DND-41 (cell line): Measurements from ENCODE around the gene MT3.
A peak's percentile ranks its signal among the peaks of the same experiment; 100 is the strongest.

Source experiments
- ATAC-seq: fragments of 200-7000 bp; cut with Tn5 transposase; 3 replicates; pipeline ENCODE4 v1.9.1; 2021; ENCODE audit warnings: low read depth; ENCODE audit not compliant: insufficient read depth
- DNase-seq: peaks from one replicate; pipeline ENCODE4 v3.0.0-alpha.2; 2020
- H2AFZ ChIP-seq: 2 replicates; pipeline ENCODE4 v1.6.0; 2012; ENCODE audit warnings: low read depth, low read length
- H3K27ac ChIP-seq: 2 replicates; pipeline ENCODE4 v1.5.1; 2012; ENCODE audit warnings: low read length, inconsistent platforms
- H3K27me3 ChIP-seq: fragments of 200-600 bp; sonication (generic); 2 replicates; pipeline ENCODE4 v1.6.0; 2012; ENCODE audit warnings: low read length, mild to moderate bottlenecking, inconsistent platforms; ENCODE audit not compliant: insufficient read depth, poor library complexity
- H3K36me3 ChIP-seq: 2 replicates; pipeline ENCODE4 v1.5.1; 2012; ENCODE audit warnings: low read length, inconsistent platforms; ENCODE audit not compliant: insufficient read depth
- H3K4me1 ChIP-seq: 2 replicates; pipeline ENCODE4 v1.5.1; 2012; ENCODE audit warnings: mild to moderate bottlenecking, low read length; ENCODE audit not compliant: insufficient read depth
- H3K4me2 ChIP-seq: 2 replicates; pipeline ENCODE4 v1.6.0; 2012; ENCODE audit warnings: mild to moderate bottlenecking, moderate library complexity, low read length, inconsistent platforms; ENCODE audit not compliant: insufficient read depth
- H3K4me3 ChIP-seq, 2 experiments: fragments of 200-600 bp in 1 of 2; shearing (Covaris generic) in 1 of 2; 2 replicates each; pipeline ENCODE4 v1.5.1; 2012 to 2016; ENCODE audit warnings: inconsistent platforms in 2 of 2, low read length in 2 of 2, mild to moderate bottlenecking in 2 of 2, low read depth in 1 of 2, moderate library complexity in 1 of 2
- H3K79me2 ChIP-seq: 2 replicates; pipeline ENCODE4 v1.6.0; 2012; ENCODE audit warnings: low read length, inconsistent platforms; ENCODE audit not compliant: insufficient read depth
- H3K9ac ChIP-seq: 2 replicates; pipeline ENCODE4 v1.6.0; 2012; ENCODE audit warnings: low read depth, mild to moderate bottlenecking, inconsistent platforms, low read length, moderate library complexity
- H3K9me3 ChIP-seq: 2 replicates; pipeline ENCODE4 v1.5.1; 2012; ENCODE audit warnings: low read length, moderate library complexity, mild to moderate bottlenecking, inconsistent platforms; ENCODE audit not compliant: insufficient read depth, severe bottlenecking
- H4K20me1 ChIP-seq: 2 replicates; pipeline ENCODE4 v1.6.0; 2012; ENCODE audit warnings: low read length; ENCODE audit not compliant: insufficient read depth
- EZH2 ChIP-seq: IDR thresholded peaks from 3 replicates; pipeline ENCODE4 v1.6.1; 2012; ENCODE audit warnings: borderline replicate concordance, low read depth, mild to moderate bottlenecking, moderate library complexity, low read length, inconsistent platforms; ENCODE audit not compliant: severe bottlenecking
- TF ChIP-seq, protein P1 (sequence below): IDR thresholded peaks from 2 replicates; pipeline ENCODE4 v1.5.1; 2012; ENCODE audit warnings: borderline replicate concordance, low read length, moderate library complexity, mild to moderate bottlenecking; ENCODE audit not compliant: poor library complexity, severe bottlenecking; ENCODE audit errors: extremely low read depth

The MT3 gene

GRCh38 chr16:56607109-56607618 lies 17.8 kb downstream of the MT3 start:
- no peaks in the 10 kb centered on the region for H3K36me3 ChIP-seq
- no peaks in the 10 kb centered on the region for H3K9me3 ChIP-seq
- DNase-seq (no peak), ATAC-seq (no peak)
- no peaks in the 10 kb centered on the region for H3K79me2 ChIP-seq
- no peaks in the 10 kb centered on the region for H4K20me1 ChIP-seq
- peak overlapping the region; percentile 87; the same call in 1 of the 2 replicates for H3K27ac ChIP-seq
- peak overlapping the region; percentile 88; the same call in 1 of the 2 replicates for H2AFZ ChIP-seq
- TF ChIP-seq, protein P1, sequence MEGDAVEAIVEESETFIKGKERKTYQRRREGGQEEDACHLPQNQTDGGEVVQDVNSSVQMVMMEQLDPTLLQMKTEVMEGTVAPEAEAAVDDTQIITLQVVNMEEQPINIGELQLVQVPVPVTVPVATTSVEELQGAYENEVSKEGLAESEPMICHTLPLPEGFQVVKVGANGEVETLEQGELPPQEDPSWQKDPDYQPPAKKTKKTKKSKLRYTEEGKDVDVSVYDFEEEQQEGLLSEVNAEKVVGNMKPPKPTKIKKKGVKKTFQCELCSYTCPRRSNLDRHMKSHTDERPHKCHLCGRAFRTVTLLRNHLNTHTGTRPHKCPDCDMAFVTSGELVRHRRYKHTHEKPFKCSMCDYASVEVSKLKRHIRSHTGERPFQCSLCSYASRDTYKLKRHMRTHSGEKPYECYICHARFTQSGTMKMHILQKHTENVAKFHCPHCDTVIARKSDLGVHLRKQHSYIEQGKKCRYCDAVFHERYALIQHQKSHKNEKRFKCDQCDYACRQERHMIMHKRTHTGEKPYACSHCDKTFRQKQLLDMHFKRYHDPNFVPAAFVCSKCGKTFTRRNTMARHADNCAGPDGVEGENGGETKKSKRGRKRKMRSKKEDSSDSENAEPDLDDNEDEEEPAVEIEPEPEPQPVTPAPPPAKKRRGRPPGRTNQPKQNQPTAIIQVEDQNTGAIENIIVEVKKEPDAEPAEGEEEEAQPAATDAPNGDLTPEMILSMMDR, result no peak
- no peak for TF ChIP-seq EZH2
- H3K4me1 ChIP-seq, result peaks cover 41% of the 10 kb centered on the region
- no peaks in the 10 kb centered on the region for H3K27me3 ChIP-seq
- H3K4me3 ChIP-seq, result no peak overlapping the region
- no peak overlapping the region for H3K9ac ChIP-seq
- no peak overlapping the region; the same call in 1 of the 2 replicates for H3K4me2 ChIP-seq

DNA sequence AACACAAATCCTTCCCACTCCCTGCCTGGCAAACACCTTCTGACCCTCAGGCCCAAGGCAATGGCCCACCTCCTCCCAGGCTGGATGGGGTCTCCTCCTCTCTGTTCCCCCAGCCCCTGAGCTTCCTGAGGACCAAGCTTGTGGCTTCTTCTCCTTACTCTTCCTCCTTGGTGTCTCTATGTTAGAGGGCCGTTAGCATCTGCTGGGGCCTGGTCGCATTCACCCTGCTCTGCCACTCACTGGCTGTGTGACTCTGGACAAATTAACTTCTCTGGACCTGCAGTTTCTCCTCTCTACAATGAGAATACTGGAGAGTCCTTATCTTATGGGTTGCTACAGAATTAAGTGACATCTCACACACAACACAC lies 18.3 kb downstream of the MT3 start:
- ATAC-seq (no peak), DNase-seq (no peak)
- Histone ChIP-seq H3K27me3 (no peaks in the 10 kb centered on the region), H3K4me1 (peaks cover 41% of the 10 kb centered on the region), H3K27ac (peak overlapping the region; percentile 87), H3K4me2 (peak overlapping the region; percentile 89), H3K36me3 (no peaks in the 10 kb centered on the region), H3K9me3 (no peaks in the 10 kb centered on the region), H3K9ac (peak overlapping the region; percentile 63), H3K79me2 (no peaks in the 10 kb centered on the region), H4K20me1 (no peaks in the 10 kb centered on the region), H2AFZ (peak overlapping the region; percentile 88), H3K4me3 (peak overlapping the region in 1 of 2 experiments; percentile 70; a peak in 2 of 4 replicates)
- TF ChIP-seq, protein P1, result no peak
- no peak for TF ChIP-seq EZH2

DNA sequence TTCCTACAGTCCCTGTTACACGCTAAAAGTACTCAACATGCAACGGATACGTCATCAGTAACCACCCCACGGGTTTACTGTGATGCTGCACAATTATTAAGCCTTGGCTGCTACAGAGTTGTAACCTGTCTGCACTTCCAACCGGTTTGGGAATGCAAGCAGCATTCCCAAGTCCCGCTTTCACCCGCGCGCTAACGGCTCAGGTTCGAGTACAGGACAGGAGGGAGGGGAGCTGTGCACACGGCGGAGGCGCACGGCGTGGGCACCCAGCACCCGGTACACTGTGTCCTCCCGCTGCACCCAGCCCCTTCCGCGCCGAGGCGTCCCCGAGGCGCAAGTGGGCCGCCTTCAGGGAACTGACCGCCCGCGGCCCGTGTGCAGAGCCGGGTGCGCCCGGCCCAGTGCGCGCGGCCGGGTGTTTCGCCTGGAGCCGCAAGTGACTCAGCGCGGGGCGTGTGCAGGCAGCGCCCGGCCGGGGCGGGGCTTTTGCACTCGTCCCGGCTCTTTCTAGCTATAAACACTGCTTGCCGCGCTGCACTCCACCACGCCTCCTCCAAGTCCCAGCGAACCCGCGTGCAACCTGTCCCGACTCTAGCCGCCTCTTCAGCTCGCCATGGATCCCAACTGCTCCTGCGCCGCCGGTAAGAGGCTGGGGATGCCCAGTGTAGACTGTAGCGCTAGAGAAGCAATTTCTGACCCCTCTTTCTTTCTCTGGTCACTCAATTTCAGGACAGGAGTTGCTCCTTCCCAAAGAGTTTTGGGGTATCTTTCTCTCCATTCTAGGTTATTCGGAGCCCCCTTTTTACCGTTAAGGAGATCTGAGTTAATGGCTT lies 18.9 kb downstream of the MT3 start, which contains the start of gene MT2A:
Gene MT2A (plus strand): TSS at position 542 of the 833 bp plus-strand sequence. CDS start 72 bp downstream, at position 614.
- H3K4me1 ChIP-seq, result peaks cover 41% of the 10 kb centered on the region
- peak within 1 kb of the TSS; percentile 44 to 70; a peak in 3 of 4 replicates for H3K4me3 ChIP-seq
- ATAC-seq (peak; percentile 92), DNase-seq (peak; percentile 92)
- H3K36me3 ChIP-seq, result no peaks in the 10 kb centered on the region
- peak within 1 kb of the TSS; percentile 88 for H2AFZ ChIP-seq
- no peaks in the 10 kb centered on the region for H3K9me3 ChIP-seq
- no peaks in the 10 kb centered on the region for H3K79me2 ChIP-seq
- TF ChIP-seq, protein P1, result no peak
- no peak for TF ChIP-seq EZH2
- peak within 1 kb of the TSS; percentile 63 for H3K9ac ChIP-seq
- peak within 1 kb of the TSS; percentile 89 for H3K4me2 ChIP-seq
- no peaks in the 10 kb centered on the region for H4K20me1 ChIP-seq
- peak within 1 kb of the TSS; percentile 87 for H3K27ac ChIP-seq
- no peaks in the 10 kb centered on the region for H3K27me3 ChIP-seq
